Renal cortex interstitium (tissue), 11 donors: ENCODE results near the gene TNFRSF21. TPM values are rescaled to one million over a fixed set of nuclear protein-coding genes. Genes with fewer than 3 reads are reported as not detected.
A peak's percentile ranks its signal among the peaks of the same experiment; 100 is the strongest.
"Not testable (repeated sequence)": the region's sequence is repeated elsewhere in the genome, so short reads cannot be mapped to it uniquely, and the experiment has no call there.

Experiments used
- DNase-seq, 11 donors: peaks; one replicate each; pipeline ENCODE4 v3.0.0-alpha.2; 2013; ENCODE audit warnings: low read depth in 9 of 11, low spot score in 4 of 11; ENCODE audit errors: extremely low read depth in 1 of 11
- polyA plus RNA-seq, 3 donors: library from polyadenylated mRNA; unstranded; fragments of 120-200 nt; gene quantifications; one replicate each; pipeline ENCODE4 v1.2.1, GENCODE V29; 2013; ENCODE audit not compliant: insufficient read length in 3 of 3

TNFRSF21 gene
- polyA plus RNA-seq, 3 donors = 29.1 to 37.6 (median 34.8) TPM

GRCh38 chr6:47301441-47301840 is 8.3 kb downstream of the TNFRSF21 start:
- no peak for DNase-seq

DNA sequence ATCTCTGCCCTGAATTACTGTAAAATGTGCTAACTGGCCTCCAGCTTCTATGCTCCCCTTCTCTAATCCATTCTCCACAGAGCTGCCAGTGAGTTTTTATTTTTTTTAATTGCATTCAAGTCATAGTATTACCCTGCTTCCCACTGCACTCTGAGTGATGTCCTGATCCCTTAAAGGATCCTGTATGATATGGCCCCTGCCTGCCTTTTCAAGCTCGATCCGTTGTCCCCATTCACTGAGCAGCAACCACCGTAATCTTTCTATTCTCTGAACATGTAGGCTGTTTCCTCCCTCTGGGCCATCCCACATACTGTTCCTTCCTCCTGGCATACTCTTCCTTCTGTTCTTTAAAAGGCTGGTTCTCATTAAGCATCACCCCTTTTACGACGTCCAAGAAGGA is 9.3 kb downstream of the TNFRSF21 start:
- DNase-seq = no peak

GRCh38 chr6:47299965-47300364 is 9.7 kb downstream of the TNFRSF21 start:
- no peak for DNase-seq

- DNase-seq = no peak
Observed at GRCh38 chr6:47298475-47298874, 11.2 kb downstream of the TNFRSF21 start.

- DNase-seq = no peak
Observed at GRCh38 chr6:47294990-47295389, 14.7 kb downstream of the TNFRSF21 start.

DNA sequence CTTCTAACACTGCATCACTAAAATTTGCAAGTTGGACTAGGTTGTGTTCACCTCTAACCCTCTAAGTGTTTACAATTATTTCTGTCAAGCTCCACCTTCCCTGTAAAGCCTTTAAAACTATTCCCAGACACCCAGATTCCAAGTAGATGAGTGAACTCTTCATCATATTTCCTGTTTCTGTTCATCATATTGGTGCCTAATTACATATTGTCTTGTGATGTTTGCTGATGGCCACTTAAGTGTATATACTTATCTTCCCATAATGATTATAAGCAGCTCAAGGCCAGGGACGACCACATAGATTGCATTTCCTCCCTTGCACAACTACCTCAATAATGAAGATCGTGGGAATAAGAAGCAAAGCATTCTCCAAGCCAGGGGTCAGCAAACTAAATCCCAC is 16.8 kb downstream of the TNFRSF21 start:
- DNase-seq = no peak

DNA sequence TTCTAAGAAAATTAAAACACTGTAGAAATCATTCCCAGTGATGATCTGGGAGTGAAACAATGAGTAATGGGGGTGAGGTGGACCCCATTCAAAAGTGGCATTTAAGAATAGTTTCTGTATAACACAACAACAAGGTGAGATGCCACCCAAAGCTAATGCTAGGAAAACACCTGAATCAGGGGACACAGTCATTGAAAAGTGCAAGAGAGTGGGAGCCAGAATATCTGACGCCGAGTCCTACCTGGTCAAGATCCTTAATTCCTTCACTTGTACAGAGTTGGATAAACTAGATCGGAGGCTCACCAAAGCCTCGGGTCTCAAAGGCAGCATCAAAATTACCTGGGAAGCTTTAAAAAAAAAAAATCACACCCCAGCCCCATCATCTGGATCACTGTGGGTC is 17.7 kb downstream of the TNFRSF21 start:
- DNase-seq = no peak

DNA sequence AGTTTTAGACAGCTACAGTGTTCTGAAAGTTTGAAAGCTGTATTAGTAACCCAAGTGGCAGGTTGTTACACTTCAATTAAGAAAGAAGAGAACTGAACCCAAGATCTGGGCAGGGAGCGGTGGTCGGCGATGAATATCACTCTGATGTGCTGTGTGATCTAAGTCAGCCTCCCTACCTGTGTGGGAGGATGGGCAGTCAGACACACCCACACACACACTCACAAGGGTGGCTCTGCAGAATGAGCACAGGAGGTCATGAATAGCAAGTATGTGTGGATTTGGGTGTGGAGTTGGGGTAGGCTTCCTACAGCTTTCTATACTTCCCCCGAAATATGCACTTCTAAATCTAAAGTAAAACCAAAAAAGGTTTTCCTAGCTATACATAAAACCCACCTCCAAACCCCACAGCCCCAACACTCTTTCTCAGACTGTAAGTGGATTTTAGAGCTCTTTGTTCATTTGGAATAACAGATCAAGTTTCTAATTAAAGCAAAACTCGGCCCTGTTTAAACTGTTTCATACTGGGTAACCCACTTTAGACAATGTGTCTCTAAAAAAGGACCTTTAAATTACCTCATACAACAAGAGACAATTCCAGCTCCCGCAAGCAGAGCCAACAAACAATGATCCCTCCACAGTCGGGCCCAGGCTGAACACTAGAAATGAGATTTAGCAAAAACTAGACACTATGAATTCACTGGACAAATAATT is 19.4 kb downstream of the TNFRSF21 start:
- DNase-seq = no peak

DNA sequence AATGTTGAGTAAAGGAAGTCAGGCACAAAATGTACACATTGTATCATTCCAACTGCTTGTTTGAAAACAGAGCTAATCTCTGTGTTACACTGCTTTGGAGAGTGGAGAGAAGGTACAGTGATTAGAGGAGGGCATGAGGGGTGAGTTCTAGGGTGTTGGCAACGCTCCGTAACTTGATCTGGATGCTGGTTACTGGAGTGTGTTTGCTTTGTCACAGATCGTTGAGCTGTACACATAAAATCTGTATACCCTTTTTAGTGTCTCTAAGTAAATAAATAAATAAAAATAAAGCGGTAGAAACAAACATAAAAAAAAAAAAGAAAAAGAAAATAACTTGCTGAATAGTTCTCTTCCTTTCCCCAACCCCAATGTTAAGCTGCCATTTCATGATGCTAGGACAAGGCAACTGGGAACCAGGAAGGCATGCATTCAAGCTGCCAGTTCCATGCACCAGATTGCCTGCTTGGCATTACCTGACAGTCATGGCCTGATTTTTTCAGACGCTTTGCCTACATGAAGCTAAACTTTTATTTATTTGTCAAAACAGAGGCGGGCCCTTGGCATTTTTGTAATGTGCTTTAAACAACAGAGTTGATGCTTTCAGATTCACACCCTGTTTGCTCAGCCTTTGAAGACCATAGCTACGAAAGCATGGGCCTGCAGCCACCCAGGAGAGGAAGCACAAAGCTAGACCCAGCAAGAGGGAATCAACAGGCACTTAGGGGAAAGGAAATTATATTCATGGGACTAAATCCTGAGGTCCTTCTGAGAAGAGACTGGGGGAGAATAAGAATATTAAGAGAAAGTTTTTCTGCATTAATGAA is 21.2 kb downstream of the TNFRSF21 start:
- peak in 1 of 11 donors; percentile 23 for DNase-seq

DNA sequence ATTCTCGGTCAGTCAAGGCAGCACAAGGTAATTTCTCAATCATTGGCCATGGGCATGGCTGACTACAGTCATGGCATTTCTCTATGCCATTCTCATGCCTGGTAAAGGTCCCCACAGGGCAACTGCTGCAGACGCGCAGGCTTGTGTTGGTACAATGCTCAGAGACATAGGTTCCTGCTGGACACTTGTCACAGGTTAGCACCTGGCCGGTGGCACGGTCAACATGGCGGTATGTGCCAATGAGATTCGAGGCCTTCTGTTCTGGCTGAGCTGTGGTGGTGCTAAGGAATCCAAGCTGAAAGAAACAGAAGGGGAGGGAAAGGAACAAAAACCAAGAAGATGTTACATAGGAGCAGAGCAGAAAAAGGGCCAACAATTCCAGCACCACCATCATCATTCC is 23.4 kb downstream of the TNFRSF21 start:
- no peak for DNase-seq

GRCh38 chr6:47283993-47284392 is 25.7 kb downstream of the TNFRSF21 start:
- no peak for DNase-seq

DNA sequence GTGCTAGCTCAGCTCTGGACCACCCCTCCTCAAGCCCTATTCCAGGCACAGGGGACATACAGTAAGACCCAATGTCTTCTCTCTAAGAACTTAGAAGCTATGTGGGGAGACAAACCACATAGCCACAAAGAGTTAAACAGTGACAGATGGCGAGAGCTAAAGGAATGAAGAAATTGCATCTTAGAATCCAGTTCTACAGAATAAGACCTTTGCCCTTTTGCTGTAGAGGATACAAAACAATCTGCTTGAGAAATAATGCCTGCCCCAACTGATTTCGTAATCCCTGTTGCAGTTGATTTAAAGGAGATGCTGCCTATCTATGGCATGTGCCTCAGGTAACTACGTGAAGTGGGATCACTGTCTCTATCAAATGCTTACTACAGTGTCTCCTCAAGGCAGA is 31.2 kb downstream of the TNFRSF21 start:
- DNase-seq = peak in 1 of 11 donors; percentile 8

DNA sequence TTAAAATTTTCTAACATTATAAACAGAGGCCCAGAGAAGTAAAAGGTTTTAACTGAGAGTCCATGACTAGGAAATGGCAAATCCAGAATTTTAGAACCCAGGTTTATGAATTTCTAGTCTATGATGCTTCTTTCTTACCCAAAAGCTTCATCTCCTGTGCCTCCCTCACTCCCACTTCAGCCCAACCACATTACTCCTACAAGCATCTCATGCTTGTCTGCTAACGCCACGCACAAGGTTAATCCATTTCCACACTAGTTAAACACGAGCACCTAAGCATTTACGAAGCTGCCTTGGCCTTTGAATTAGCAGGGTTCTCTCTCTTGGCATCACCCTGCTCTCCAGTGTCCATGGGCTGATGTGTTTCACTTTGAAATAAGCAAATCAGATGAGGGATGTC is 32.0 kb downstream of the TNFRSF21 start:
- no peak for DNase-seq

GRCh38 chr6:47276377-47276776 is 33.3 kb downstream of the TNFRSF21 start:
- DNase-seq = no peak

DNA sequence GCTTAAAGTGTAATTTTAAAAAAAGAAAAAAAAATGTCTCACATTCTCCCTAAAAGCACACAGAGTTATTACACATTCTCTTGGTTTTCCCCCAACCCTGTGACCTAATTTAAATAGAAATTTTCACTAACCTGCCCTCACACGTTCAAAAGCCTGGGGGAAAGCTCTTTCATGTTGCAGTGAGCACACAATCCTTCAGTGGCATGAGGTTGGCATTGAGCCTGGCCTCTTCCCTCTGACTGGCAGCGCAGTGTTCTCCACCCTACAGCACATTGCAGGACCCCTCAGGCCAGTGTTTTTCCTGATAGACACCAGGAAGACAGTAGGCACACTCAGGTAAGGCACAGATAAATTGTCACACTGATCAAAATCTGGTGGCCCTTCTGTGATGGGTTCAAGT is 34.1 kb downstream of the TNFRSF21 start:
- no peak for DNase-seq

GRCh38 chr6:47275132-47275531 is 34.6 kb downstream of the TNFRSF21 start:
- DNase-seq = not testable (repeated sequence)

DNA sequence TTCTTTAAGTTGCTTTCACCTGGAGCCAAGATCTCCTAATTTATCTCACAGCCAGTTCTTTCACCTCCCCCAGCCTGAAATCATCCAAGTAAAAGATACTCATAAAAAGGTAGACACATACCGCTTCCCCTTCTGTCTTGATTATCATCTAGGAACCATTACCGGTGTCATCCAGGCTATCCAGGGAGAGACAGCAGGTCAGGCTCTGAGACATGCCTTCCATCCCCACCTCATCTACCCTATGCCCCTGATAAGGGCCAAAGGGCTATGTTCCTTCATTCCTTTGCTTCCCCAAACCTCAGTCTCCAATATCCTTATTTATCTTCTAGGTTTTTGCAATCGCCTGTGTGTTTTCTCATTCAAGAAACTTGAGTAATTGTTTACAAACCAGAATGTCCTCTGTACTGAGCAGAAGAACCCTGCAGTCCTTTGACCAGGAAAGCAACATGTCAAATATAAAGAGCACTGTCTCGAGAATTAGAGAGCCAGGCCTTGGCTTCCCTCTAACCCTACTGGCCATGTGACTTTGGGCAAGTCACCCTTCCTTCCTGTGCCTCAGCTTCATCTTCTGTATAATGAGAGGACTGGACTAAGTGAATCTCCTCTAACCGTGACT is 41.0 kb downstream of the TNFRSF21 start:
- no peak for DNase-seq

GRCh38 chr6:47267301-47267700 is 42.4 kb downstream of the TNFRSF21 start:
- no peak for DNase-seq

GRCh38 chr6:47265971-47266370 is 43.7 kb downstream of the TNFRSF21 start:
- DNase-seq = no peak

GRCh38 chr6:47264775-47265184 is 44.9 kb downstream of the TNFRSF21 start:
- no peak for DNase-seq
